ENCODE data around the gene ATG10. TPM values are rescaled to one million over a fixed set of nuclear protein-coding genes. Genes with fewer than 3 reads are reported as not detected.

The ATG10 gene
- total and polyA plus RNA-seq, 2 donors (not counting 1 experiment from before 2014, with no cell fraction given): 1.6 to 11.6 TPM

DNA sequence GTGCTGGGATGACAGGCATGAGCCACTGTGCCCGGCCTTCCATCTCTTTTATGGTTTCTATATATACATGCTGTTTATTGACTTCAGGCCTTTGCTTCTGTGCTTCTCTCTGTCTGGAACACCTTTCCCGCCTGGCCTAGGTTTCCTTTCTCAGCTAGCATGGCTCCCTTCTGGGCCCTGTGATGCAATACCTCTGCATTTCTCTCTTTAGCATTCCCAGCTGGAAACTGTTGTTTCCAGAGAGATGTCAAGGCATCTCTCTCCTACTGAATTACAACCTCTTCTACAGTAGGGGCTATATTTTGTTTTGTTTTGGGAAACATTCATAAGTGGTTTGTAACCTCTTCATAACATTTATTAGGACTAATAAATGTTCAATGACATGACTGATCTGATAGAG lies 249.2 kb downstream of the ATG10 start:
- Histone ChIP-seq H3K4me2 (replicated peaks; ENCODE audit: low read depth, low read length, poor library complexity, severe bottlenecking) (no peak overlapping the region), H4K20me1 (ENCODE audit: control insufficient read depth, insufficient read depth, low read length, poor library complexity, severe bottlenecking) (no peaks in the 10 kb centered on the region), H3K4me3 (ENCODE audit: control extremely low read depth in 1 of 5, extremely low read depth in 1 of 5, insufficient read depth in 1 of 5, low read depth in 2 of 5, low read length in 4 of 5) (no peak overlapping the region), H3K79me2 (ENCODE audit: control insufficient read depth, insufficient read depth, low read length) (no peaks in the 10 kb centered on the region), H3K27me3 (replicated peaks in 1 of 4; ENCODE audit: control extremely low read depth in 1 of 4, control insufficient read depth in 3 of 4, insufficient read depth in 4 of 4, low read length in 3 of 4) (no peaks in the 10 kb centered on the region), H3K9me3 (ENCODE audit: control extremely low read depth in 1 of 3, control insufficient read depth in 2 of 3, insufficient read depth in 1 of 3, low read length in 2 of 3) (no peaks in the 10 kb centered on the region), H2AFZ (ENCODE audit: insufficient read depth, low read depth, low read length, poor library complexity, severe bottlenecking) (no peak overlapping the region), H3K36me3 (replicated peaks in 1 of 2; ENCODE audit: control extremely low read depth in 1 of 2, control insufficient read depth in 1 of 2, extremely low read depth in 1 of 2, insufficient read depth in 2 of 2, low read length in 1 of 2) (no peaks in the 10 kb centered on the region), H3K27ac (ENCODE audit: low read length in 2 of 2) (no peak overlapping the region), H3K4me1 (ENCODE audit: control insufficient read depth in 2 of 2, insufficient read depth in 2 of 2, low read length in 2 of 2) (peaks cover 2 to 4% of the 10 kb centered on the region in 2 donors), H3K9ac (ENCODE audit: low read length) (no peak overlapping the region)
- no peak for DNase-seq
- intact Hi-C loops (cut with micrococcal nuclease): no loop called here
- H3K27me3 Mint-ChIP-seq: no peaks in the 10 kb centered on the region
- ATAC-seq (ENCODE audit: low read depth): no peak
- WGBS (ENCODE audit: insufficient coverage): no CpG with 5 or more reads among the region's 2 CpGs
- TF ChIP-seq EZH2 (IDR thresholded peaks at IDR 0.05; ENCODE audit: borderline replicate concordance, insufficient read depth, low read depth, low read length, poor library complexity, severe bottlenecking): no peak
- TF ChIP-seq, protein P1, sequence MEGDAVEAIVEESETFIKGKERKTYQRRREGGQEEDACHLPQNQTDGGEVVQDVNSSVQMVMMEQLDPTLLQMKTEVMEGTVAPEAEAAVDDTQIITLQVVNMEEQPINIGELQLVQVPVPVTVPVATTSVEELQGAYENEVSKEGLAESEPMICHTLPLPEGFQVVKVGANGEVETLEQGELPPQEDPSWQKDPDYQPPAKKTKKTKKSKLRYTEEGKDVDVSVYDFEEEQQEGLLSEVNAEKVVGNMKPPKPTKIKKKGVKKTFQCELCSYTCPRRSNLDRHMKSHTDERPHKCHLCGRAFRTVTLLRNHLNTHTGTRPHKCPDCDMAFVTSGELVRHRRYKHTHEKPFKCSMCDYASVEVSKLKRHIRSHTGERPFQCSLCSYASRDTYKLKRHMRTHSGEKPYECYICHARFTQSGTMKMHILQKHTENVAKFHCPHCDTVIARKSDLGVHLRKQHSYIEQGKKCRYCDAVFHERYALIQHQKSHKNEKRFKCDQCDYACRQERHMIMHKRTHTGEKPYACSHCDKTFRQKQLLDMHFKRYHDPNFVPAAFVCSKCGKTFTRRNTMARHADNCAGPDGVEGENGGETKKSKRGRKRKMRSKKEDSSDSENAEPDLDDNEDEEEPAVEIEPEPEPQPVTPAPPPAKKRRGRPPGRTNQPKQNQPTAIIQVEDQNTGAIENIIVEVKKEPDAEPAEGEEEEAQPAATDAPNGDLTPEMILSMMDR (IDR thresholded peaks at IDR 0.05): no peak
- H3K4me3 Mint-ChIP-seq: no peak overlapping the region
- H3K4me1 Mint-ChIP-seq: peaks cover 4% of the 10 kb centered on the region
- H3K9me3 Mint-ChIP-seq (ENCODE audit: insufficient read depth): no peaks in the 10 kb centered on the region
- ChIA-PET CTCF (no interaction called here), POLR2A (no interaction called here)
- no peak overlapping the region for H3K27ac Mint-ChIP-seq

DNA sequence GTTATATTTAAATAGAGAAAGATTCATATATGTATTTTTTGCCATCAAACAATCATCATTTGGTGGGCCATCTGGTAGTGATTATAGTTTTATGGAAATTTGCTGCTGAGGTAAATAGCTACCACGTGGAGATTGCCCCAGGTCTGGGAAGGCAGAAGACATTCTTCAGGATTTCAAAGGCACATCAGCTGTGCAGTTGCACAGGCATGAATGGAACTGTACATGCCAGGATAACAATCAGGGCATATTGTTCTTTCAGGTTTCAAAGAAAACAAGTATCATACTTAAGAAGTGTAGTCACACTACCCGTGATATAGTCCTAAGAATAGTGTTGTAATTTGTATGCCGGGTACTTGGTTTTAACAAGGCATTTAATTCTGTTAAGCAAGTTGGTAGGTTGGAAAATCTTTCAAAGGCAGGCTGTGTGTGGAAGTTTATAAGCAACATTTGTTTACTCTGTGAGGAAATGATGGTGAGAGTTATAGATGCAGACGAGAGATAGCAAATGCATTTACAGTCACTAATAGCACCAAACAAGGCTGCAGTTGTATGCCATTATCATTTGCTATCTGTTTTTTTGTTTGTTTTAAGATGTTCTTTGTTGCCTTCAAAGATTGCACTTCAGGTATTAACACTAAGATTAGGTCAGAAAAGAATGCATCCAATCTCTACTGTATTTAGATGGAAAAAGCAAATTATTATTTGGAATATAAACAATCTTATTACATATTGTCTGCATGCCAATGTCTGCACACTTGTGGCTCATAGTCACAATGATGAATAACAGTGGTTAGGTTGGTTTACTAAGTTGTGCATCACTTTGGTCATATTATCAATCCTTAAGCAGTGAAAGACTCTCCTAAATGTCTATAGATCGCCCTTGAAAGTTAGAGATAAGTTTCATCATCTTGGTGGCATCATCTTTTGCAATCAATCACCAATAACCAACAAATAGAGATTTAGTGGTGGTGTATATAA lies 251.1 kb downstream of the ATG10 start:
- 100% methylated on average over 1 of the region's 5 CpGs for WGBS (ENCODE audit: insufficient coverage)
- Histone ChIP-seq H3K27me3 (replicated peaks in 1 of 4; ENCODE audit: control extremely low read depth in 1 of 4, control insufficient read depth in 3 of 4, insufficient read depth in 4 of 4, low read length in 3 of 4) (no peaks in the 10 kb centered on the region), H3K36me3 (replicated peaks in 1 of 2; ENCODE audit: control extremely low read depth in 1 of 2, control insufficient read depth in 1 of 2, extremely low read depth in 1 of 2, insufficient read depth in 2 of 2, low read length in 1 of 2) (no peaks in the 10 kb centered on the region), H3K9ac (ENCODE audit: low read length) (no peak overlapping the region), H4K20me1 (ENCODE audit: control insufficient read depth, insufficient read depth, low read length, poor library complexity, severe bottlenecking) (no peaks in the 10 kb centered on the region), H3K9me3 (ENCODE audit: control extremely low read depth in 1 of 3, control insufficient read depth in 2 of 3, insufficient read depth in 1 of 3, low read length in 2 of 3) (no peaks in the 10 kb centered on the region), H3K4me2 (replicated peaks; ENCODE audit: low read depth, low read length, poor library complexity, severe bottlenecking) (no peak overlapping the region), H2AFZ (ENCODE audit: insufficient read depth, low read depth, low read length, poor library complexity, severe bottlenecking) (no peak overlapping the region), H3K4me1 (ENCODE audit: control insufficient read depth in 2 of 2, insufficient read depth in 2 of 2, low read length in 2 of 2) (peaks cover 2 to 4% of the 10 kb centered on the region in 2 donors), H3K4me3 (ENCODE audit: control extremely low read depth in 1 of 5, extremely low read depth in 1 of 5, insufficient read depth in 1 of 5, low read depth in 2 of 5, low read length in 4 of 5) (no peak overlapping the region), H3K27ac (ENCODE audit: low read length in 2 of 2) (no peak overlapping the region), H3K79me2 (ENCODE audit: control insufficient read depth, insufficient read depth, low read length) (no peaks in the 10 kb centered on the region)
- no peak overlapping the region for H3K4me3 Mint-ChIP-seq
- DNase-seq: no peak
- POLR2A ChIA-PET: no interaction called here
- H3K9me3 Mint-ChIP-seq (ENCODE audit: insufficient read depth): no peaks in the 10 kb centered on the region
- intact Hi-C loops (cut with micrococcal nuclease): no loop called here
- H3K27ac Mint-ChIP-seq: no peak overlapping the region
- CTCF ChIA-PET: interaction anchor here (1.1 kb wide), 1 partner anchor 794 kb away, joined by 3 read pairs; no protein-coding TSS in a partner anchor
- no peaks in the 10 kb centered on the region for H3K27me3 Mint-ChIP-seq
- TF ChIP-seq EZH2 (IDR thresholded peaks at IDR 0.05; ENCODE audit: borderline replicate concordance, insufficient read depth, low read depth, low read length, poor library complexity, severe bottlenecking): no peak
- TF ChIP-seq, protein P1 (IDR thresholded peaks at IDR 0.05): no peak
- H3K4me1 Mint-ChIP-seq: peaks cover 4% of the 10 kb centered on the region
- ATAC-seq (ENCODE audit: low read depth): no peak
